ENCODE measurements around the gene TCEANC2.

GRCh38 chr1:54109129-54110090, 56.0 kb downstream of the TCEANC2 start:
- TF ChIP-seq GATA2 (IDR thresholded peaks at IDR 0.05; ENCODE audit: low read depth, low read length): no peak
- TF ChIP-seq GATA3 (IDR thresholded peaks at IDR 0.05; ENCODE audit: low read depth, low read length): no peak

Data from SH-SY5Y (cell line).